ENCODE data around the gene PHF13. TPM values are rescaled to one million over a fixed set of nuclear protein-coding genes. Genes with fewer than 3 reads are reported as not detected.

PHF13 gene
- total and polyA plus RNA-seq, 2 of the 4 experiments (the other 2 are of a cell fraction) = 7.3 to 9.8 TPM

- TF ChIP-seq, protein P1, sequence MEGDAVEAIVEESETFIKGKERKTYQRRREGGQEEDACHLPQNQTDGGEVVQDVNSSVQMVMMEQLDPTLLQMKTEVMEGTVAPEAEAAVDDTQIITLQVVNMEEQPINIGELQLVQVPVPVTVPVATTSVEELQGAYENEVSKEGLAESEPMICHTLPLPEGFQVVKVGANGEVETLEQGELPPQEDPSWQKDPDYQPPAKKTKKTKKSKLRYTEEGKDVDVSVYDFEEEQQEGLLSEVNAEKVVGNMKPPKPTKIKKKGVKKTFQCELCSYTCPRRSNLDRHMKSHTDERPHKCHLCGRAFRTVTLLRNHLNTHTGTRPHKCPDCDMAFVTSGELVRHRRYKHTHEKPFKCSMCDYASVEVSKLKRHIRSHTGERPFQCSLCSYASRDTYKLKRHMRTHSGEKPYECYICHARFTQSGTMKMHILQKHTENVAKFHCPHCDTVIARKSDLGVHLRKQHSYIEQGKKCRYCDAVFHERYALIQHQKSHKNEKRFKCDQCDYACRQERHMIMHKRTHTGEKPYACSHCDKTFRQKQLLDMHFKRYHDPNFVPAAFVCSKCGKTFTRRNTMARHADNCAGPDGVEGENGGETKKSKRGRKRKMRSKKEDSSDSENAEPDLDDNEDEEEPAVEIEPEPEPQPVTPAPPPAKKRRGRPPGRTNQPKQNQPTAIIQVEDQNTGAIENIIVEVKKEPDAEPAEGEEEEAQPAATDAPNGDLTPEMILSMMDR (conservative IDR thresholded peaks at IDR 0.05; ENCODE audit: low read depth, low read length) = no peak
Measured at GRCh38 chr1:6597777-6598131, 15.8 kb upstream of the PHF13 start (continued).

GRCh38 chr1:6599141-6599975, 14.2 kb upstream of the PHF13 start:
- no peak overlapping the region for H3K27ac ChIP-seq (ENCODE audit: insufficient read depth, low read length)
- no peak overlapping the region for H4K5ac ChIP-seq (ENCODE audit: low read depth, low read length)
- H4K8ac ChIP-seq (ENCODE audit: low read depth in 2 of 2, low read length in 2 of 2) = no peak overlapping the region
- ATAC-seq (ENCODE audit: low read depth) (no peak), DNase-seq (no peak)
- H3K4me2 ChIP-seq (ENCODE audit: low read depth, low read length) = peak overlapping the region; percentile 11; the same call in 1 of the 2 replicates
- BruUV-seq (replicated peaks) = no TSS peak
- H2BK15ac ChIP-seq (ENCODE audit: low read depth, low read length) = no peak overlapping the region
- H4K20me1 ChIP-seq (ENCODE audit: insufficient read depth, low read length) = peaks cover 73% of the 10 kb centered on the region
- H3K27me3 ChIP-seq (ENCODE audit: control insufficient read depth, insufficient read depth, low read length) = no peaks in the 10 kb centered on the region
- no peak overlapping the region for H3K4me3 ChIP-seq (ENCODE audit: insufficient read depth, low read depth, low read length)
- TF ChIP-seq RCOR1 (IDR thresholded peaks at IDR 0.05; ENCODE audit: insufficient replicate concordance, low read length) = no peak
- no peak for TF ChIP-seq RAD21 (IDR thresholded peaks at IDR 0.05; ENCODE audit: low read length)
- no peak for TF ChIP-seq NFE2L2 (IDR thresholded peaks at IDR 0.05; ENCODE audit: low read depth, low read length)
- no peak for TF ChIP-seq SMC3 (IDR thresholded peaks at IDR 0.05; ENCODE audit: low read depth, low read length)
- TF ChIP-seq CEBPB (IDR thresholded peaks at IDR 0.05; ENCODE audit: low read depth, low read length) = no peak
- no peak for TF ChIP-seq RFX5 (IDR thresholded peaks at IDR 0.05; ENCODE audit: low read depth, low read length)
- TF ChIP-seq CHD1 (IDR thresholded peaks at IDR 0.05; ENCODE audit: low read depth, low read length) = no peak
- H3K56ac ChIP-seq (ENCODE audit: extremely low read depth, insufficient read depth, low read length) = no peak overlapping the region
- no peak overlapping the region for H2BK5ac ChIP-seq (ENCODE audit: low read depth, low read length, poor library complexity, severe bottlenecking)
- H2AK9ac ChIP-seq (replicated peaks; ENCODE audit: low read depth, low read length, poor library complexity) = no peak overlapping the region
- no peaks in the 10 kb centered on the region for H3K9me3 ChIP-seq (ENCODE audit: control insufficient read depth, insufficient read depth, low read length)
- intact Hi-C loops (cut with micrococcal nuclease) = no loop called here
- ChIA-PET CTCF (no interaction called here), POLR2A (ENCODE audit: unreplicated experiment) (no interaction called here)
- H3K79me1 ChIP-seq (ENCODE audit: low read depth in 1 of 2, low read length in 2 of 2) = peaks cover 8 to 66% of the 10 kb centered on the region in 2 experiments; a peak in 3 of 4 replicates
- H2BK20ac ChIP-seq (ENCODE audit: low read depth, low read length) = no peak overlapping the region
- no peak overlapping the region for H3K9ac ChIP-seq (ENCODE audit: low read depth, low read length)
- peaks cover 10% of the 10 kb centered on the region for H3K9me1 ChIP-seq (ENCODE audit: insufficient read depth, low read length)
- peaks cover 11% of the 10 kb centered on the region for H3K4me1 ChIP-seq (ENCODE audit: control insufficient read depth, insufficient read depth, low read length)
- dilution Hi-C loops (cut with HindIII; ENCODE audit: low sequenced_read_pairs, unreplicated experiment) = no loop called here
- no peak overlapping the region; the same call in 1 of the 2 replicates for H3K4ac ChIP-seq (ENCODE audit: low read depth, low read length)
- no peak overlapping the region for H2AK5ac ChIP-seq (ENCODE audit: low read depth, low read length)
- H3K23ac ChIP-seq (ENCODE audit: low read depth, low read length) = peak overlapping the region; percentile 63; the same call in 1 of the 2 replicates
- H3K36me3 ChIP-seq (ENCODE audit: control insufficient read depth, insufficient read depth, low read length) = peaks cover 42% of the 10 kb centered on the region
- in situ Hi-C loops (cut with MboI; ENCODE audit: low sequenced_read_pairs) = no loop called here
- no peak overlapping the region for H3K18ac ChIP-seq (ENCODE audit: low read depth, low read length)
- no peak overlapping the region for H2BK120ac ChIP-seq (ENCODE audit: low read depth, low read length)
- H4K91ac ChIP-seq (ENCODE audit: insufficient read depth, low read depth, low read length) = no peak overlapping the region
- H3K14ac ChIP-seq (replicated peaks; ENCODE audit: low read depth, low read length) = no peak overlapping the region
- no peak overlapping the region for H2AFZ ChIP-seq (replicated peaks; ENCODE audit: low read length, poor library complexity)
- WGBS, 2 experiments (ENCODE audit: extremely low coverage in 2 of 2, insufficient read length in 1 of 2) = 95% methylated on average over 14 of the region's 31 CpGs; no CpG with 5 or more reads in 1 of the 2 experiments
